IMR-90 (cell line): ENCODE results near the gene RASGRF1. TPM values are rescaled to one million over a fixed set of nuclear protein-coding genes. Genes with fewer than 3 reads are reported as not detected.

ENCODE experiments used
- ATAC-seq: fragments of 200-7000 bp; cut with Tn5 transposase; 2 replicates; pipeline ENCODE4 v1.9.1; 2020; ENCODE audit warnings: low read depth, mild to moderate bottlenecking, moderate library complexity
- BruUV-seq: library from RNA; stranded (reverse); fragments of 400-500 nt; replicated peaks from 2 replicates; lab custom pipeline; 2021; lab: Mats Ljungman, UMichigan
- CTCF ChIA-PET: fragments of 300-600 bp; formaldehyde crosslinking; extraction: SDS; loops from one replicate; lab custom pipeline; 2021; ENCODE audit warnings: antibody characterized with exemption; lab: Yijun Ruan, JAX
- POLR2A ChIA-PET: fragments of 300-600 bp; sonication (Branson Sonifier 250); formaldehyde crosslinking; loops from one replicate; lab custom pipeline; 2022; ENCODE audit warnings: antibody characterized with exemption; ENCODE audit not compliant: unreplicated experiment; lab: Charles Lee
- DNase-seq: peaks from one replicate; pipeline ENCODE4 v3.0.0; 2013
- H2AFZ ChIP-seq: replicated peaks from 2 replicates; pipeline ENCODE3; 2013; ENCODE audit warnings: low read length, mild to moderate bottlenecking; ENCODE audit not compliant: poor library complexity
- H2AK5ac ChIP-seq: 2 replicates; pipeline ENCODE4 v1.6.1; 2013; ENCODE audit warnings: low read depth, low read length, inconsistent platforms
- H2AK9ac ChIP-seq: replicated peaks from 2 replicates; pipeline ENCODE3; 2013; ENCODE audit warnings: mild to moderate bottlenecking, low read depth, low read length, moderate library complexity; ENCODE audit not compliant: poor library complexity
- H2BK120ac ChIP-seq: 2 replicates; pipeline ENCODE4 v1.6.1; 2013; ENCODE audit warnings: low read depth, low read length, inconsistent platforms
- H2BK15ac ChIP-seq: 3 replicates; pipeline ENCODE4 v1.6.1; 2013; ENCODE audit warnings: low read depth, low read length, inconsistent platforms
- H2BK20ac ChIP-seq: 2 replicates; pipeline ENCODE4 v1.6.1; 2013; ENCODE audit warnings: low read depth, mild to moderate bottlenecking, inconsistent platforms, low read length, moderate library complexity
- H2BK5ac ChIP-seq: 2 replicates; pipeline ENCODE4 v1.6.1; 2013; ENCODE audit warnings: mild to moderate bottlenecking, low read depth, low read length, inconsistent platforms; ENCODE audit not compliant: poor library complexity, severe bottlenecking
- H3K14ac ChIP-seq: replicated peaks from 2 replicates; pipeline ENCODE4 v1.6.1; 2013; ENCODE audit warnings: low read depth, low read length, inconsistent platforms
- H3K18ac ChIP-seq: 2 replicates; pipeline ENCODE4 v1.6.1; 2013; ENCODE audit warnings: low read depth, low read length, control low read depth
- H3K23ac ChIP-seq: 2 replicates; pipeline ENCODE4 v1.6.1; 2013; ENCODE audit warnings: low read depth, low read length, inconsistent platforms
- H3K27ac ChIP-seq: 2 replicates; pipeline ENCODE4 v1.5.1; 2013; ENCODE audit warnings: mild to moderate bottlenecking, control low read depth, low read length; ENCODE audit not compliant: insufficient read depth
- H3K27me3 ChIP-seq: 2 replicates; pipeline ENCODE4 v1.6.1; 2013; ENCODE audit warnings: low read length; ENCODE audit not compliant: control insufficient read depth, insufficient read depth
- H3K36me3 ChIP-seq: 2 replicates; pipeline ENCODE4 v1.6.1; 2013; ENCODE audit warnings: low read length, mixed read lengths; ENCODE audit not compliant: control insufficient read depth, insufficient read depth
- H3K4ac ChIP-seq: 2 replicates; pipeline ENCODE4 v1.6.1; 2013; ENCODE audit warnings: low read depth, low read length, inconsistent platforms
- H3K4me1 ChIP-seq: 2 replicates; pipeline ENCODE4 v1.6.1; 2013; ENCODE audit warnings: low read length, mixed read lengths; ENCODE audit not compliant: control insufficient read depth, insufficient read depth
- H3K4me2 ChIP-seq: 2 replicates; pipeline ENCODE4 v1.6.1; 2013; ENCODE audit warnings: low read depth, mild to moderate bottlenecking, control low read depth, low read length, moderate library complexity
- H3K4me3 ChIP-seq: 2 replicates; pipeline ENCODE4 v1.5.1; 2013; ENCODE audit warnings: low read depth, mild to moderate bottlenecking, control low read depth, low read length, moderate library complexity; ENCODE audit not compliant: insufficient read depth
- H3K56ac ChIP-seq: 2 replicates; pipeline ENCODE4 v1.6.1; 2013; ENCODE audit warnings: low read length, inconsistent platforms; ENCODE audit not compliant: insufficient read depth; ENCODE audit errors: extremely low read depth
- H3K79me1 ChIP-seq, 2 experiments: 2 replicates each; pipeline ENCODE4 v1.6.1; 2013; ENCODE audit warnings: low read length in 2 of 2, inconsistent platforms in 1 of 2, low read depth in 1 of 2
- H3K9ac ChIP-seq: 2 replicates; pipeline ENCODE4 v1.6.1; 2013; ENCODE audit warnings: low read depth, low read length, control low read depth
- H3K9me1 ChIP-seq: 2 replicates; pipeline ENCODE4 v1.6.1; 2013; ENCODE audit warnings: low read length, inconsistent platforms; ENCODE audit not compliant: insufficient read depth
- H3K9me3 ChIP-seq: 2 replicates; pipeline ENCODE4 v1.6.1; 2013; ENCODE audit warnings: low read length; ENCODE audit not compliant: control insufficient read depth, insufficient read depth
- H4K20me1 ChIP-seq: 2 replicates; pipeline ENCODE4 v1.6.1; 2013; ENCODE audit warnings: low read length, inconsistent platforms; ENCODE audit not compliant: insufficient read depth
- H4K5ac ChIP-seq: 2 replicates; pipeline ENCODE4 v1.6.1; 2013; ENCODE audit warnings: mild to moderate bottlenecking, low read depth, low read length, control low read depth
- H4K8ac ChIP-seq, 2 experiments: 2 replicates each; pipeline ENCODE4 v1.6.1; 2013; ENCODE audit warnings: low read depth in 2 of 2, low read length in 2 of 2, control low read depth in 1 of 2, inconsistent platforms in 1 of 2
- H4K91ac ChIP-seq: 2 replicates; pipeline ENCODE4 v1.6.1; 2013; ENCODE audit warnings: low read depth, low read length, inconsistent platforms; ENCODE audit not compliant: insufficient read depth
- BHLHE40 ChIP-seq: fragments of 150-350 bp; IDR thresholded peaks from 2 replicates; pipeline ENCODE4 v1.6.1; 2016; ENCODE audit warnings: mild to moderate bottlenecking, low read depth, low read length
- CEBPB ChIP-seq: IDR thresholded peaks from 2 replicates; pipeline ENCODE4 v1.6.1; 2012; ENCODE audit warnings: low read depth, low read length, improper control_type of control experiment
- CHD1 ChIP-seq: IDR thresholded peaks from 2 replicates; pipeline ENCODE4 v1.6.1; 2012; ENCODE audit warnings: low read depth, low read length, improper control_type of control experiment
- FOS ChIP-seq: fragments of 150-350 bp; IDR thresholded peaks from 2 replicates; pipeline ENCODE4 v1.6.1; 2016; ENCODE audit warnings: low read depth, low read length
- MAFK ChIP-seq: IDR thresholded peaks from 2 replicates; pipeline ENCODE4 v1.6.1; 2012; ENCODE audit warnings: low read depth, low read length, improper control_type of control experiment
- MAZ ChIP-seq: IDR thresholded peaks from 2 replicates; pipeline ENCODE4 v1.6.1; 2012; ENCODE audit warnings: low read depth, mild to moderate bottlenecking, low read length, improper control_type of control experiment, moderate library complexity, borderline replicate concordance
- MXI1 ChIP-seq: IDR thresholded peaks from 2 replicates; pipeline ENCODE4 v1.6.1; 2012; ENCODE audit warnings: low read depth, mild to moderate bottlenecking, low read length, moderate library complexity, borderline replicate concordance
- RAD21 ChIP-seq: IDR thresholded peaks from 2 replicates; pipeline ENCODE4 v1.6.1; 2012; ENCODE audit warnings: low read length, improper control_type of control experiment
- SMC3 ChIP-seq: fragments of 150-350 bp; IDR thresholded peaks from 2 replicates; pipeline ENCODE4 v1.6.1; 2016; ENCODE audit warnings: low read depth, mild to moderate bottlenecking, antibody characterized with exemption, low read length, moderate library complexity
- WGBS, 2 experiments: methylation state at CpG; one replicate each; pipeline versions ENCODE4 v1.1.5 to v1.1.7; 2013; ENCODE audit warnings: missing lambda C conversion rate in 2 of 2; ENCODE audit not compliant: insufficient read length in 1 of 2; ENCODE audit errors: extremely low coverage in 2 of 2; 5-methylcytosine and 5-hydroxymethylcytosine counted together
- dilution Hi-C: fragments of 300-500 bp; cut with HindIII; formaldehyde crosslinking; loops from one replicate; pipeline ENCODE4 v1.14.3; 2018; ENCODE audit warnings: low sequenced_read_pairs; ENCODE audit not compliant: unreplicated experiment
- in situ Hi-C: fragments of 300-500 bp; cut with MboI; formaldehyde crosslinking; loops from 3 replicates; pipeline ENCODE4 v1.14.3; 2019; ENCODE audit warnings: low sequenced_read_pairs, inconsistent platforms, mixed read lengths
- intact Hi-C: fragments of 100-400 bp; cut with micrococcal nuclease; formaldehyde crosslinking; loops from 2 replicates; pipeline ENCODE4 v1.10.0; 2022
- polyA plus RNA-seq, 3 experiments: library from polyadenylated mRNA; depleted of rRNA; stranded (reverse); fragments of >200 nt; gene quantifications; 2 replicates each; pipeline ENCODE4 v1.2.3, GENCODE V29; 2012; ENCODE audit warnings: low replicate concordance in 1 of 3
- total RNA-seq: library from RNA; depleted of rRNA; stranded (reverse); fragments of >200 nt; gene quantifications from 2 replicates; pipeline ENCODE4 v1.2.3, GENCODE V29; 2012
- TF ChIP-seq, protein P1 (sequence below): conservative IDR thresholded peaks from 2 replicates; pipeline ENCODE4 v1.5.1; 2012; ENCODE audit warnings: mild to moderate bottlenecking, low read depth, low read length, improper control_type of control experiment
- TF ChIP-seq, protein P2 (sequence below): fragments of 150-350 bp; IDR thresholded peaks from 2 replicates; pipeline ENCODE4 v1.6.1; 2017; ENCODE audit warnings: mild to moderate bottlenecking, antibody characterized with exemption, low read length, low read depth

The RASGRF1 gene
- total and polyA plus RNA-seq, 2 of the 4 experiments (the other 2 are of a cell fraction), result under 0.01 to 0.15 TPM

GRCh38 chr15:78988361-78988911, 102.1 kb downstream of the RASGRF1 start:
- Histone ChIP-seq H4K20me1 (no peaks in the 10 kb centered on the region), H2BK120ac (peak overlapping the region; percentile 99), H3K18ac (peak overlapping the region; percentile 96), H3K27ac (peak overlapping the region; percentile 77), H3K23ac (peak overlapping the region; percentile 90), H2BK15ac (peak overlapping the region; percentile 100), H2AK9ac (peak overlapping the region; percentile 99), H3K9me1 (peaks cover 27% of the 10 kb centered on the region), H3K27me3 (no peaks in the 10 kb centered on the region; the same call in 1 of the 2 replicates), H3K9ac (0 out of 2 replicates have a peak overlapping the region, but pooled peaks have one; percentile 23), H3K4ac (peak overlapping the region; percentile 99), H2BK5ac (peak overlapping the region; percentile 81), H3K56ac (peak overlapping the region; percentile 63; the same call in 1 of the 2 replicates), H3K14ac (peak overlapping the region; percentile 98), H3K9me3 (no peaks in the 10 kb centered on the region), H3K4me2 (no peak overlapping the region), H3K36me3 (no peaks in the 10 kb centered on the region), H3K79me1 (no peaks in the 10 kb centered on the region; a peak in 1 of 4 replicates), H3K4me1 (peaks cover 26% of the 10 kb centered on the region), H2AK5ac (peak overlapping the region; percentile 98), H3K4me3 (no peak overlapping the region), H4K8ac (peak overlapping the region; percentile 85 to 98), H4K5ac (peak overlapping the region; percentile 96), H2BK20ac (peak overlapping the region; percentile 98), H4K91ac (peak overlapping the region; percentile 99), H2AFZ (peak overlapping the region; percentile 89)
- dilution Hi-C loops, result no loop called here
- intact Hi-C loops, result loop anchor here (1.0 kb wide), 1 partner anchor 37 kb away; no protein-coding TSS in a partner anchor
- ChIA-PET POLR2A (interaction anchor here (0.6 kb wide), 1 partner anchor 16 kb away, joined by 5 read pairs; no protein-coding TSS in a partner anchor), CTCF (interaction anchor here (0.6 to 1.3 kb wide), 2 partner anchors 19 to 115 kb away, joined by 4 to 6 read pairs; no protein-coding TSS in a partner anchor)
- 0% methylated on average over 1 of the region's 7 CpGs; no CpG with 5 or more reads in 1 of the 2 experiments for WGBS, 2 experiments
- peak; percentile 99 for DNase-seq
- no TSS peak for BruUV-seq
- in situ Hi-C loops, result no loop called here
- TF ChIP-seq MXI1 (peak; percentile 93), MAFK (0 out of 2 replicates have a peak, but pooled peaks have one; percentile 33), MAZ (peak; percentile 54; the same call in 1 of the 2 replicates), RAD21 (no peak; the same call in 1 of the 2 replicates), FOS (peak; percentile 23; the same call in 1 of the 2 replicates), BHLHE40 (peak; percentile 75), SMC3 (no peak), CHD1 (no peak), CEBPB (peak; percentile 41; the same call in 1 of the 2 replicates)
- TF ChIP-seq, protein P1, sequence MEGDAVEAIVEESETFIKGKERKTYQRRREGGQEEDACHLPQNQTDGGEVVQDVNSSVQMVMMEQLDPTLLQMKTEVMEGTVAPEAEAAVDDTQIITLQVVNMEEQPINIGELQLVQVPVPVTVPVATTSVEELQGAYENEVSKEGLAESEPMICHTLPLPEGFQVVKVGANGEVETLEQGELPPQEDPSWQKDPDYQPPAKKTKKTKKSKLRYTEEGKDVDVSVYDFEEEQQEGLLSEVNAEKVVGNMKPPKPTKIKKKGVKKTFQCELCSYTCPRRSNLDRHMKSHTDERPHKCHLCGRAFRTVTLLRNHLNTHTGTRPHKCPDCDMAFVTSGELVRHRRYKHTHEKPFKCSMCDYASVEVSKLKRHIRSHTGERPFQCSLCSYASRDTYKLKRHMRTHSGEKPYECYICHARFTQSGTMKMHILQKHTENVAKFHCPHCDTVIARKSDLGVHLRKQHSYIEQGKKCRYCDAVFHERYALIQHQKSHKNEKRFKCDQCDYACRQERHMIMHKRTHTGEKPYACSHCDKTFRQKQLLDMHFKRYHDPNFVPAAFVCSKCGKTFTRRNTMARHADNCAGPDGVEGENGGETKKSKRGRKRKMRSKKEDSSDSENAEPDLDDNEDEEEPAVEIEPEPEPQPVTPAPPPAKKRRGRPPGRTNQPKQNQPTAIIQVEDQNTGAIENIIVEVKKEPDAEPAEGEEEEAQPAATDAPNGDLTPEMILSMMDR, result no peak
- TF ChIP-seq, protein P2, sequence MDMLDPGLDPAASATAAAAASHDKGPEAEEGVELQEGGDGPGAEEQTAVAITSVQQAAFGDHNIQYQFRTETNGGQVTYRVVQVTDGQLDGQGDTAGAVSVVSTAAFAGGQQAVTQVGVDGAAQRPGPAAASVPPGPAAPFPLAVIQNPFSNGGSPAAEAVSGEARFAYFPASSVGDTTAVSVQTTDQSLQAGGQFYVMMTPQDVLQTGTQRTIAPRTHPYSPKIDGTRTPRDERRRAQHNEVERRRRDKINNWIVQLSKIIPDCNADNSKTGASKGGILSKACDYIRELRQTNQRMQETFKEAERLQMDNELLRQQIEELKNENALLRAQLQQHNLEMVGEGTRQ, result peak; percentile 80
- ATAC-seq, result peak; percentile 91
